HG03442 (cell line): ENCODE results near the gene KAZN.

Source experiments
- ATAC-seq: cut with Tn5 transposase; IDR thresholded peaks from one replicate; pipeline ENCODE4 v1.9.1; 2021; ENCODE audit warnings: mild to moderate bottlenecking, moderate library complexity; ENCODE audit not compliant: unreplicated experiment

KAZN gene

DNA sequence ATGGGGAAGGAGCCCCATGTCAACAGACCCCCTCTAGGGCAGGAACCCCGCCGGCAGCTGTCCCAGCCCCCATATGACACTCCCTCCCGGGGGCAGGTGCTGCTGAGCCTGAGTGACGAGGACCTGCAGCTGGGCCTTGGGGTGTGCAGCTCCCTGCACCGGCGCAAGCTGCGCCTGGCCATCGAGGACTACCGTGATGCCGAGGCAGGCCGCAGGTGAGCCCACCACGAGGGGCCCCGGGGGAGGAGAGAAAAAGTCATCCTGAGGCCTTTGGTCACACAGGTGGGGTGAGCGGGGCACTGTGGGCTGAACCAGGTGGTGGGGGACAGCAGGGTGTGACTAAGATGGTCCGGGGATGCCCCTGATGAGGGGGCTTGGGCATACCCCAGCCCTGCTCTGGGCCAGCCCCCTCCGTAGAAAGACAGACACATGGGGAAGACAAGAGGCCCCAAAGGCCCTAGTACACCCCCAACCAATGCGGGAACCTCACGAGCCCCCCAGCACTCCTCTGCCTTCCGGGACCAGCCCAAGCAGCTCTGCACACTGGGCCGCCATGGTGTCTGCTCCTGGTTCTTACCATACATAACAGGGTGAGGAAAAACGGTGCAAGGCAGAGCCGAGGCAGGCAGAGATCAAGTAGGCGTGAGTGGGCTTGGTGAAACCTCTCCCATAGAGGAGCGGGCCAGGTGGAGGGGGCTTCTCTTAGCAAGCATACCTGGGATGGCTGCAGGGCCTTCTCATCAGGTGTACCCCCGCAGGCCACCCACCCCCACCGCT is 496.4 kb downstream of the KAZN start:
- ATAC-seq, result no peak

GRCh38 chr1:15095496-15095875 is 497.0 kb downstream of the KAZN start:
- ATAC-seq, result no peak

DNA sequence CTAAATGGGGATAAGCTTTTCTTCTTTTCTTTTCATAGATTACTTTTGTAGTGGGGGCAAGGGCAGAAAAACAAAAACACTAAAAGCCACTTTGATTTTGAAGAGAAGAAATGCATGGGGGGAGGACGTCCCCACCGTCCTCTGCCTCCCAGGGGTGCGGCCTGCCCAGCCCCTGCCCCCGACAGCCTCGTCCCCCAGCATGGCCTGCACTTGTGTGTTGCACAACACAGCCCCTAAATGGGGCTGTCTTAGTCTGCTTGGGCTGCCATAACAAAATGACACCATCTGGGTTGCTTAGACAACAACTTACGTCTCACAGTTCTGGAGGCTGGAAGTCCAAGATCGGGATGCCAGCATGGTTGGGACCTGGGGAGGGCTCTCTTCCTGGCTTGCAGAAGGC is 497.8 kb downstream of the KAZN start:
- ATAC-seq, result no peak

GRCh38 chr1:15098176-15099125 is 500.0 kb downstream of the KAZN start:
- no peak for ATAC-seq

DNA sequence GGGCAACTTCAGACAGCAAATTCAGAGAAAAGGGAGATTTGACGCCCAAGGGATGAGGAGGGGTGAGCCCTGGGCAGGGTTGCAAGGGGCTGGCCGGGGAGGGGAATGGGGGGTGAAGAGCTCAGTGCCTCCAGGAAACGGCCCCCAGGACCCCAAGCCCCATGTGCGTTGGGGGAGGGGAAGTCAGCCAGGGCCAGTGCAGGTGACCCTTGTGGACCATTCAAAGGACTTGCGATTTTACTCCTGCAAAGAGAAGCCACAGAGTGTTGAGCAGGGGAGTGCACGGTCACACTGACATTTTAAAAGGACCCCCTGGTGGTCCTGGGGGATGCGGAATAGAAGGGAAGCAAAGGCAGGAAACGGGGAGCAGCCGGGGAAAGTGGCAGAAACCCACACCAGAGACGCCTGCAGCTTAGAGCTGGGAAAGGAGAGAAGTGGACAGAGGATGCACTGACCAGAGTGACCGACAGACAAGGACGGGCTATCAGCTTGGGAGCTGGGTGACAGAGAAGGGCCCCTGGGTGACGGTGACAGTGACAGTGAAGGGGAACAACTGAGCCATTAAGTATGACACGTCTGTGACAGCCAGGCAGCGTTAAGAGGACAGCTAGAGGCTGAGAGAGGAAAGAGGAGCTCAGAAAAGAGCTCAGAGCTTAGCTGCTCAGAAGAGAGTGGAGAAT is 501.1 kb downstream of the KAZN start:
- no peak for ATAC-seq

GRCh38 chr1:15100121-15100879 is 501.8 kb downstream of the KAZN start:
- ATAC-seq, result no peak

GRCh38 chr1:15100880-15101760 is 502.6 kb downstream of the KAZN start:
- ATAC-seq, result no peak

DNA sequence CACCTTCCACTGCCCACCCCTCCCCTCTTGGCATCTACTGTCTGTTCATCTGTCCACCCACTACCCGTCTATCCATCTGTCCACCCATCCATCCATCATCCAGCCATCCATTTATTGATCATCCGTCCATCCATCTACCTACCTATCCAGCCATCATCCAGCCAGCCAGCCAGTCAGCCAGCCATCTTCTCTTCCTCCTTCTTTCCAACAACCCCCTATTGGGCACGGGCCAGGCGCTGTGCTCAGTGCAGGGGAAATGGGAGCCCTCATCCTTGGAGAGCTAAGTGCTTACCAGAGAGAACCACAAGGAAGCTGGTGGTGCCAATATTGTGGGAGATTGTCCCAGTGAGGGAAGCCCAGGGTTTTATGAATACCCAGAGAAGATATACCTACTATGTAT is 503.3 kb downstream of the KAZN start:
- no peak for ATAC-seq

DNA sequence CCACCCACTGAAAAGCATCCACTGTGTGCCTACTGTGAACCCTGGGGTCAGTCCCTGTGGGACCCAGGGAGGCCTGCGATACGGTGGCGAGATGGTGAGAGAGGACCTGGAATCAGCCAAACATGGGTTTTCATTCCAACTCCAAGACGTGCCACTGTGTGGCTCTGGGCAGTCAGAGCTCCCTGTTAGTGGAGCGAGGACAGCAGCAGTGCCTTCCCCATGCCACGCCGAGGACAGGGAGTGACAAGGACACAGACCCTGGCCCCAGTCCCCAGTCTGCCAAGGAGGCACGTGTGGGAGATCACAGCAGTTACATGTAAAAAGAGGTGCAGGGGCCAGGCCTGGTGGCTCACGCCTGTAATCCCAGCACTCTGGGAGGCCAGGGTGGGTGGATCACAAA is 504.2 kb downstream of the KAZN start:
- no peak for ATAC-seq

DNA sequence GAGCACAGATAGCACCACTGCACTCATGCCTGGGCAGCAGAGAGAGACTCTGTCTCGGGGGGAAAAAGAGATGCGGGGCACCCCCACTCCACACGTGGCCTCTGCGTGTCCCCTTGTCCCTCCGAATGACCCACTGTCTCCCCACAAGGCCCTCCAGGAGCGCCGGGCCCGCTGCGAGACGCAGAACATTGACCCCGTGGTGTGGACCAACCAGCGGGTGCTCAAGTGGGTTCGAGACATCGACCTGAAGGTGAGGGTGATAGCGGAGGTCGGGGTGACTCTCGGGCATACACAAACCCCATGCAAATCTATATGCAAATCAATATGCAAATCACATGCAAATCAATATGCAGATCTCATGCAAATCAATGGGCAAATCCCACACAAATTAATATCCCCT is 504.7 kb downstream of the KAZN start:
- no peak for ATAC-seq

- no peak for ATAC-seq
Measured at GRCh38 chr1:15103906-15104305, 505.4 kb downstream of the KAZN start.

DNA sequence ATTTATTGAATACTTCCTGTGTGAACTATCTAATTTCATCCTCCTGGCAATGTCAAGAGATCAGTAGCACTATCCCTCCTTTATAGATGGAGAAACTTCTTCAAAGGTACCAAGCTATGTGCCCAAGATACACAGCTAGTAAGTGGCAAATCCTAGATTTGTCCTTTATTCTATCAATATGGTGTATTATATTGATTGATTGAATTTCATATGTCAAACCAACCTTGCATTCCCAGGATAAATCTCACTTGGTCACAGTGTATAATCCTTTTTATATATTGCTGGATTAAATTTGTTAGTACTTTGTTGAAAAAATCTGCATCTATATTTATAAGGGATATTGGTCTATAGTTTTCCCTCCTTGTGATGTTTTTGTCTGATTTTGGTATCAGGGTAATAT is 506.3 kb downstream of the KAZN start:
- no peak for ATAC-seq

- ATAC-seq, result no peak
Measured at GRCh38 chr1:15106608-15107007, 508.1 kb downstream of the KAZN start.

DNA sequence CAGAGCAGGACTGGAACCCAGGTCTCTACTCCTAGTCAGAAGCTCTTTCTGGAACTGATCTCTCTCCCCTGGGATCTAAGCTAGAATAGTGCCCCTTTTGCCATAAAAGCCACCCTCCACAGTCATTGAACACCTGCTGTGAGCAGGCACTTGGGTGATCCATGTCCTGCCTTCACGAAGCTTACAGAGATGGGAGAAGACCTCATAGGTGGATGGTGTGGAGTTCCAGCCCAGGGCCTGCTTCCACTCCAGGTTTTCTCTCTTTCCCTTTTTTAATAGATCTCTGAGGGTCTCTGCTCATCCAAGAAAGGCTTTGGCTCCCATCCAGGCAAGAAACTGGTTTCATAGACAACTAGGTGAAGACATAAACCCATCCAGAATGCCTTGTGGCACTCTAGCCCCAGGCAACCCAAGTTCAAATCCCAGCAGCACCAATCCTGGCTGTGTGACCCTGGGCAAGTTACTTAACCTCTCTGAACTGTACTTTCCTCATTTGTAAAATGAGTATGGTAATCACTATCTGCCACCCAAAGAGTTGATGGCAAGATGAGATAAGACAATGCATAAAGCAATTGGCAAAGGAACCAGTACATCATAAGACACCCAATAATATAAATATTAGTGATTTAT is 508.7 kb downstream of the KAZN start:
- ATAC-seq, result no peak

DNA sequence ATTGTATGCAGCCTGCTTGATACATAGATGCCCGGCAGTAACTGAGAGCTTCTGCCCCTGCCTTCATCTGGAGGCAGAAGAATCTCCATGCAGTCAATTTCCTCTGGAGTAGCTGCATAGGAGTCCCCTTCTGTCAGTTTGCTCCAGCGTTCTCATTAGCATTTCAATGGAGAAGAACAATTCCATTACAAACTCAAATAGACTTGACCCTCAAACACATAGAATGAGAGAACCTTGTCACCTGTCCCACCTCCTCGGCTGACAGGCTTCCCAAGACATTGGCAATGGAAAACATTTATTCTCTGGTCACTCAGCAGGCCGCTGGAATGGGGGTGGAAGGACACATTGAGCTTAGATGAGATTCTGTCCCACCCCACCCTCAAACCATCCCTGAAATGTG is 509.4 kb downstream of the KAZN start:
- ATAC-seq, result no peak

DNA sequence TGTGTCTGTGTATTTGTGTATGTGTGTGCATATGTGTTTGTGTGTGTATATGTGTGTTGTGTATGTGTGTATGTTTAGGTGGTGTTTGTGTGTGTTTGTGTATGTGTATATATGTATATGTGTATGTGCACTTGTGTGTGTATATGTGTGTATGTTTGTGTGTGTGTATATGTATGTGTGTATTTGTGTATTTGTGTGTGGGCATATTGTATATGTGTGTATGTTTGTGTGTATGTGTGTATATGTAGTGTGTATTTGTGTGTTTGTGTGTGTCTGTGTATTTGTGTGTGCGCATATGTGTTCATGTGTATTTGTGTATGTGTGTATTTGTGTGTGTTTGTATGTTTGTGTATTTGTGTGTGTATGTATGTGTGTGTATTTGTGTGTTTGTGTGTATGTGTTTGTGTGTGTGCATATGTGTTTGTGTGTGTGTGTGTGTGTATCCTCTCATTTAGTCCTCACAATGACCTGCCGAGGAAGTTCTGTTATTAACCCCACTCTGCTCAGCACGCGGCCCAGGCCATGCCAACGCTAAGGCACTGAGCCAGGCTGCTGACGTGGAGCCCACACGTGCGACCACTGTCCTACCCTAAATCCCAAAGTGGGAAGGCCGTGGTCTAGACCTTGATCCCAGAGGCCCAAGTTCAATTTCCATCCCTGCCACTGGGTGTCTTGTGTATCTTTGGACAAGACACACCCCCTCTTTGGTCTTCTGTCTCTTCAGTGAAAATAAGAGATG is 511.8 kb downstream of the KAZN start:
- ATAC-seq, result no peak

GRCh38 chr1:15110867-15111230 is 512.4 kb downstream of the KAZN start:
- ATAC-seq, result no peak

- ATAC-seq, result no peak
Measured at GRCh38 chr1:15113146-15113545, 514.7 kb downstream of the KAZN start.

DNA sequence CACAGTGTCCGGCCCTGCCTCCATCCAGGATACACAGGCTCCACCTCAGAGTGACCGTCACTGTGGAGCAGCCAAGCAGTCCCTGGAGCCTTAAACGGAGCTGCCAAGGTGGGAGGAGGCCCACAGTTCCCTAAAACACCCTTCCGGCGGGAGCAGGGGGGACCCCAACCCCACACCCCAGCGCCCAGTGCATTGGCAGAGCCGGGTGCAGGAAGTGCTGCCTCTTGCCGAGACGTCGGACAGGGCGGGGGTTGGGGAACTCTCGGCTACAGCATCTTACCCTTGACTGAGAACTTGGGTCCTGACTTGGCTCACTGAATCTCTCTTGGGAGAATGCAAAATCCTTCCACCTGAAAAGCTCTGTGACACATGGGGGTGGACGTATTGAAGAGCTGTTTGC is 516.4 kb downstream of the KAZN start:
- ATAC-seq, result no peak
